Body of pancreas (tissue), 4 donors: ENCODE measurements around the gene HSPA12A.

ENCODE experiments used
- POLR2A ChIP-seq, 3 donors: fragments of 450-650 bp; IDR thresholded peaks; one replicate each; pipeline ENCODE4 v1.6.1; 2016; ENCODE audit warnings: antibody characterized with exemption in 3 of 3, mild to moderate bottlenecking in 2 of 3
- TF ChIP-seq, protein P1 (sequence below), 7 experiments: fragments of 450-650 bp in 4 of 7; fragments of 200-600 bp in 3 of 7; sonication (generic) in 3 of 7; IDR thresholded peaks; one replicate each; pipeline ENCODE4 v1.5.1; 2016 to 2019; ENCODE audit warnings: antibody characterized with exemption in 7 of 7

DNA sequence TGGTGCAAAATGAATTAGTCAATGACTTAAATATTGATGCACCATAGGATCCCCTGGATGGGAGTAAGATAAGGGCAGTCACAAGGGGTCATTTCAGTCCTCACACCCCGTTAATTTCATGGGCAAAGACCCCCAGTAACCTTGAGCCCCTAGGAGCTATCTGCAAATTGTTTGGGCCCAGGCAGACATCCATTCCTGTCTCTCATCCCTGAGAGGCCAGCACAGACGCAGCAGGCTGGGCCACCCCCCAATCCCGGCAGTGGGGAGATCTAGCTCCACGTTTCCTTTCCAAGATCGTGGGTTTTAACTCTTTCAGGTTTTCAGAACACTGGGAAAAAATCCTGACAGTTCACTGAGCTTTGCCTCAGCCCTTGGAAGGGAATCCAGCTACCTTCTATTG is 81.5 kb downstream of the HSPA12A start:
- TF ChIP-seq POLR2A (IDR thresholded peaks at IDR 0.05) = peak in 2 of 3 donors; percentile 1 to 8
- TF ChIP-seq, protein P1, sequence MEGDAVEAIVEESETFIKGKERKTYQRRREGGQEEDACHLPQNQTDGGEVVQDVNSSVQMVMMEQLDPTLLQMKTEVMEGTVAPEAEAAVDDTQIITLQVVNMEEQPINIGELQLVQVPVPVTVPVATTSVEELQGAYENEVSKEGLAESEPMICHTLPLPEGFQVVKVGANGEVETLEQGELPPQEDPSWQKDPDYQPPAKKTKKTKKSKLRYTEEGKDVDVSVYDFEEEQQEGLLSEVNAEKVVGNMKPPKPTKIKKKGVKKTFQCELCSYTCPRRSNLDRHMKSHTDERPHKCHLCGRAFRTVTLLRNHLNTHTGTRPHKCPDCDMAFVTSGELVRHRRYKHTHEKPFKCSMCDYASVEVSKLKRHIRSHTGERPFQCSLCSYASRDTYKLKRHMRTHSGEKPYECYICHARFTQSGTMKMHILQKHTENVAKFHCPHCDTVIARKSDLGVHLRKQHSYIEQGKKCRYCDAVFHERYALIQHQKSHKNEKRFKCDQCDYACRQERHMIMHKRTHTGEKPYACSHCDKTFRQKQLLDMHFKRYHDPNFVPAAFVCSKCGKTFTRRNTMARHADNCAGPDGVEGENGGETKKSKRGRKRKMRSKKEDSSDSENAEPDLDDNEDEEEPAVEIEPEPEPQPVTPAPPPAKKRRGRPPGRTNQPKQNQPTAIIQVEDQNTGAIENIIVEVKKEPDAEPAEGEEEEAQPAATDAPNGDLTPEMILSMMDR (IDR thresholded peaks at IDR 0.05) = no peak
